Measurements from ENCODE around the gene SLA2. TPM values are rescaled to one million over a fixed set of nuclear protein-coding genes. Genes with fewer than 3 reads are reported as not detected.
"Not testable (repeated sequence)": the region's sequence is repeated elsewhere in the genome, so short reads cannot be mapped to it uniquely, and the experiment has no call there.

SLA2 gene
- polyA plus RNA-seq, 1 of the 3 experiments (the other 2 are of a cell fraction): not detected

- H3K9me2 ChIP-seq: no peaks in the 10 kb centered on the region
- WGBS (ENCODE audit: low lambda C conversion rate): 91% methylated on average over 3 of the region's 3 CpGs
- no peaks in the 10 kb centered on the region for H3K4me1 ChIP-seq (ENCODE audit: control insufficient read depth in 1 of 2, insufficient read depth in 2 of 2, low read depth in 1 of 2, low read length in 1 of 2)
- H3F3A ChIP-seq (replicated peaks; ENCODE audit: insufficient read depth): peaks cover 3% of the 10 kb centered on the region
- no peaks in the 10 kb centered on the region for H3K9me3 ChIP-seq
- TF ChIP-seq REST (IDR thresholded peaks at IDR 0.05; ENCODE audit: low read depth, low read length): no peak
- TF ChIP-seq SIN3A (IDR thresholded peaks at IDR 0.05; ENCODE audit: borderline replicate concordance, low read depth, low read length): no peak
- no peak for TF ChIP-seq ELF1 (IDR thresholded peaks at IDR 0.05)
- no peak for TF ChIP-seq FOXM1 (IDR thresholded peaks at IDR 0.05; ENCODE audit: low read depth)
- TF ChIP-seq MXI1 (IDR thresholded peaks at IDR 0.05; ENCODE audit: low read depth, low read length): no peak
- no peak for TF ChIP-seq GATA2 (CRISPR knock-in tag; IDR thresholded peaks at IDR 0.05)
- no peak overlapping the region for H3K9ac ChIP-seq
- H3K36me3 ChIP-seq (replicated peaks in 1 of 2; ENCODE audit: control insufficient read depth in 1 of 2, insufficient read depth in 2 of 2, low read length in 1 of 2): peaks cover 27 to 35% of the 10 kb centered on the region in 2 experiments
- POLR2A ChIA-PET: no interaction called here
- peaks cover 6% of the 10 kb centered on the region; the same call in 1 of the 2 replicates for H4K20me1 ChIP-seq (ENCODE audit: insufficient read depth)
- H3K27me3 ChIP-seq (ENCODE audit: insufficient read depth): no peaks in the 10 kb centered on the region
- CTCF ChIA-PET: interaction anchor here (0.7 to 3.9 kb wide), 4 partner anchors 8 to 141 kb away, joined by 3 to 40 read pairs (median 5); partner anchors contain the start of gene RAB5IF
- H3K79me2 ChIP-seq (ENCODE audit: insufficient read depth): peaks cover 5% of the 10 kb centered on the region; the same call in 1 of the 2 replicates
- no peak overlapping the region for H3K4me3 ChIP-seq (ENCODE audit: low read depth in 2 of 2, low read length in 1 of 2)
- H2AFZ ChIP-seq (ENCODE audit: low read depth): no peak overlapping the region
- no peak overlapping the region for H3K4me2 ChIP-seq
- DNase-seq: no peak
- no peak overlapping the region for H3K27ac ChIP-seq (ENCODE audit: low read depth in 2 of 2, low read length in 1 of 2)
These were observed 32.0 kb downstream of the SLA2 start for GRCh38 chr20:36613974-36614373.

- no peaks in the 10 kb centered on the region for H3K9me3 ChIP-seq
- H3K4me1 ChIP-seq (ENCODE audit: control insufficient read depth in 1 of 2, insufficient read depth in 2 of 2, low read depth in 1 of 2, low read length in 1 of 2): peaks cover 0 to 3% of the 10 kb centered on the region in 2 experiments; a peak in 1 of 4 replicates
- H3F3A ChIP-seq (replicated peaks; ENCODE audit: insufficient read depth): peaks cover 3% of the 10 kb centered on the region
- peaks cover 21% of the 10 kb centered on the region for H4K20me1 ChIP-seq (ENCODE audit: insufficient read depth)
- WGBS (ENCODE audit: low lambda C conversion rate): 84% methylated on average over 5 of the region's 5 CpGs
- ChIA-PET POLR2A (no interaction called here), CTCF (interaction anchor here (0.6 to 3.9 kb wide), 8 partner anchors 13 to 308 kb away, joined by 3 to 40 read pairs (median 4); no protein-coding TSS in a partner anchor)
- no peak overlapping the region for H3K27ac ChIP-seq (ENCODE audit: low read depth in 2 of 2, low read length in 1 of 2)
- DNase-seq: no peak
- H3K4me2 ChIP-seq: no peak overlapping the region
- H3K9me2 ChIP-seq: no peaks in the 10 kb centered on the region
- H2AFZ ChIP-seq (ENCODE audit: low read depth): no peak overlapping the region
- no peaks in the 10 kb centered on the region for H3K27me3 ChIP-seq (ENCODE audit: insufficient read depth)
- TF ChIP-seq PBX3 (IDR thresholded peaks at IDR 0.05) (no peak), RCOR1 (IDR thresholded peaks at IDR 0.05; ENCODE audit: low read length) (no peak), SMC3 (IDR thresholded peaks at IDR 0.05; ENCODE audit: low read depth, low read length) (no peak), MEF2A (IDR thresholded peaks at IDR 0.05; ENCODE audit: borderline replicate concordance, low read depth) (no peak), RFX5 (IDR thresholded peaks at IDR 0.05; ENCODE audit: low read length) (no peak), CHD2 (IDR thresholded peaks at IDR 0.05; ENCODE audit: low read length, partially characterized antibody) (no peak), FOXJ3 (CRISPR knock-in tag; IDR thresholded peaks at IDR 0.05) (no peak), NFIC (IDR thresholded peaks at IDR 0.05; ENCODE audit: borderline replicate concordance) (no peak), TAF1 (IDR thresholded peaks at IDR 0.05; ENCODE audit: borderline replicate concordance, low read depth, low read length) (no peak), USF2 (IDR thresholded peaks at IDR 0.05; ENCODE audit: borderline replicate concordance, low read depth, low read length) (no peak), NRF1 (IDR thresholded peaks at IDR 0.05; ENCODE audit: low read depth, low read length) (no peak), MXI1 (IDR thresholded peaks at IDR 0.05; ENCODE audit: low read depth, low read length) (no peak), JUND (IDR thresholded peaks at IDR 0.05) (no peak)
- peaks cover 27% of the 10 kb centered on the region for H3K79me2 ChIP-seq (ENCODE audit: insufficient read depth)
- peaks cover 40% of the 10 kb centered on the region in 2 experiments for H3K36me3 ChIP-seq (replicated peaks in 1 of 2; ENCODE audit: control insufficient read depth in 1 of 2, insufficient read depth in 2 of 2, low read length in 1 of 2)
- no peak overlapping the region for H3K9ac ChIP-seq
- no peak overlapping the region for H3K4me3 ChIP-seq (ENCODE audit: low read depth in 2 of 2, low read length in 1 of 2)
These were observed 34.4 kb downstream of the SLA2 start for GRCh38 chr20:36611625-36612024.

- H3F3A ChIP-seq (replicated peaks; ENCODE audit: insufficient read depth); H3K9me2 ChIP-seq; H3K9me3 ChIP-seq; POLR2A ChIA-PET; H3K27me3 ChIP-seq (ENCODE audit: insufficient read depth); H3K4me3 ChIP-seq (ENCODE audit: low read depth in 2 of 2, low read length in 1 of 2); H3K4me2 ChIP-seq; H3K27ac ChIP-seq (ENCODE audit: low read depth in 2 of 2, low read length in 1 of 2); H3K9ac ChIP-seq; H2AFZ ChIP-seq (ENCODE audit: low read depth); DNase-seq: not testable (repeated sequence)
- Histone ChIP-seq H3K36me3 (replicated peaks in 1 of 2; ENCODE audit: control insufficient read depth in 1 of 2, insufficient read depth in 2 of 2, low read length in 1 of 2) (peaks cover 28 to 39% of the 10 kb centered on the region in 2 experiments), H3K4me1 (ENCODE audit: control insufficient read depth in 1 of 2, insufficient read depth in 2 of 2, low read depth in 1 of 2, low read length in 1 of 2) (peaks cover 4 to 12% of the 10 kb centered on the region in 2 experiments; a peak in 1 of 4 replicates), H3K79me2 (ENCODE audit: insufficient read depth) (peaks cover 38% of the 10 kb centered on the region), H4K20me1 (ENCODE audit: insufficient read depth) (peaks cover 25% of the 10 kb centered on the region)
- 85% methylated on average over 6 of the region's 6 CpGs for WGBS (ENCODE audit: low lambda C conversion rate)
- CTCF ChIA-PET: interaction anchor here (1.4 kb wide), 1 partner anchor 166 kb away, joined by 7 read pairs; the partner anchor contains the start of gene DSN1
These were observed 37.6 kb downstream of the SLA2 start for GRCh38 chr20:36608388-36608728.
